HUDEP-2 (cell line): Measurements from ENCODE around the gene SNRPA1.

Source experiments
- DNase-seq, 76 experiments: peaks; one replicate each; lab custom pipeline; 2025; ENCODE audit not compliant: unreplicated experiment in 76 of 76; lab: John Stamatoyannopoulos, UW

Gene SNRPA1

DNA sequence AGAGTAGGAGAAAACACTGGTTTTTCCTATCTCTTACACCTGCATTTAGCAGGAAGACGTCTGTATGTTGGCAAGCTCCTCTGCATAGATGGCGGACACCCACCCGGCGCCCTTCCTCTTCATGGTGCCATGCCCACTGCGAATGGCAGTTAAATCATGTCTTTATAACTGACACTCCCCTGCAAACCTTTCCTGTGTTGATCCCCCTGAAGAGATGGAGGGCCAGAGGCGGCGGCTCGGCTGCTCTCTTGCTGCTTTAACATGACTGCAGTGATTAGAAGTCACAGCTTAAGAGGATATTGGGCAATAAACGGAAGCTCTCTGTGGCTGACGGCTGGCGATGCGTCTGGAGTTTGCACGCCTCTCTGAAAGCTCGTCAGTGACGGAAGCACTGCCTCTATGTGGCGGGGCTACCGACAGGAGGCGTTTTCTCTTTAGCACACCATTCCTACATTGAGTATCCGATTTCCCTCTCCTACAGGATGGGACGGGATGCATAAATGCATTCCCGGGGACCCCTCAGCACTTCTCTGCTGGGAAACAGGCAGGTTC lies 25.5 kb upstream of the SNRPA1 start:
- no peak for DNase-seq

DNA sequence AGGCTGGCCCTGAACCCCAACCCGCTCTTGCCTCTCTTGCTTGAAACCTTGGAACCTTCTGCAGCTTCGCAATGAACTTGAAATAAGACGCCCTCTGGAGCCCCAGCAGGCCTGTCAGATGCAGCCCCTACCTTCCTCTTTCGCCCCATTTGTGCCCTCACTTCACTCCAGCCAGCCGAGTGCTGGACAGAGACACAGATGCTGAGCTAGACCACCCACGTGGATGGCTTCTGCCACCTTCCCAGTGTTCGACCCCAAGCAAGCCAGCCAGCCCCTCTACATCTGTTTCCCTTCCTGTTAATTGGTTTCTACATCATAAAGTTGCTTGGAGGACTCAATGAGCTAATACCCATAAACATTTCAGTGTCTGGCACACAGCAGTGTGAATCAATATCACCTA lies 23.8 kb upstream of the SNRPA1 start:
- DNase-seq, result no peak

DNA sequence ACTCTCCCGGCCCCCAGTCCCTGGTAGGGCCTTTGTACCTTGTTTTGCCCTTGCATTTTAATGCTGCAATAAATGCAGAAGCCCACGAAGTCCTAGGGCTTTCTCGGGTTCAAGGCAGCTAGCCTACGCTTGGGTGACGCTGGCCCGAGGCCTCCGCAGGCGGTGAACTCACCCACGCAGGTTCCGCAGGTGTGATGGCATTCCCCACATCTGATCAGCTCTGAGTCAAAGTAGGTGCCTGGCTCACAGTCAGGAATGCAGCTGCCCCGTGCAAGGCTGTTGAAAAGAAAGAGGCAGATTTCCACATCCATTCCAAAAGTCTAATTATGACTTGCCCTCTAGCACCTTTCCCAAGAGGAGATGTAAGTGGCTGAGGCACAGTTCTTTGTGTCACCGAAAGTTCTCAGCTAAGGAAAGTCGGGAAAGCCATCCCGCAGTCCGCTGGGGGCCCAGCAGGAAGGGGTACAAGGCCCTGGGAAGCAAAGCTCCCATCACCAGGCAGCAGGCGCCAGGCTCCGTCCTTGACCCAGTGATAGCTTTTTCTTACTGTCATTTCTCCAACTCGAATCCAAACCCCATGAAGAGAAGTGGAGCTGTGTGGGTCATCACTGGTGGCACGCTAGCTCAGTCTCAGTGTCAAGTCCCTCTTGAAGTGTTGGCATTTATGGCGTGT lies 23.2 kb upstream of the SNRPA1 start:
- no peak for DNase-seq

DNA sequence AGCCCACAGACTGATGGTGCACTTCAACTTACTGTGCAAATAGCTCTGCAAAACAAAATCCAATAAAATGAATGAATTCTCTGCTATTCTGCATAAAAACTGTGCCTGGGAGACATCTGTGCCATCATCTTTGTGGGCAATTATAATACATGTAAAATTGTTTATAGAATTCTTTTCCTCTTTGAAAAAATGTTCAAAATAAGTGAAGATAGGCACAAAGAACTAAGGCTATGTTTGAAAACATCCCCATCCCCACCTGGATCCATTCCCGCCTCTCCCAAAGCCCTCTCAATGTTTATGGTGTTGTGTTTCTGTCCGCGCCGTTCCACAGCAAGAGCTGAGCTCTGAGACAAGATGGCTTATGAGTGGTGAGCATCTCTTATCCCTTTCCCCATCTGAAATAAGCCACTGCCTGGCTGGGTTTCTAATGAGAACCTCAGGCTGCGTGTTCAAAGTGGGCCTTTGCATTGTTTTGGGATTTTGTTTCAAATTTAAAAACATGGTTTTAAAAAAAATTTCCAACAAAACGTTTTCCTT lies 22.4 kb upstream of the SNRPA1 start:
- DNase-seq, result no peak

DNA sequence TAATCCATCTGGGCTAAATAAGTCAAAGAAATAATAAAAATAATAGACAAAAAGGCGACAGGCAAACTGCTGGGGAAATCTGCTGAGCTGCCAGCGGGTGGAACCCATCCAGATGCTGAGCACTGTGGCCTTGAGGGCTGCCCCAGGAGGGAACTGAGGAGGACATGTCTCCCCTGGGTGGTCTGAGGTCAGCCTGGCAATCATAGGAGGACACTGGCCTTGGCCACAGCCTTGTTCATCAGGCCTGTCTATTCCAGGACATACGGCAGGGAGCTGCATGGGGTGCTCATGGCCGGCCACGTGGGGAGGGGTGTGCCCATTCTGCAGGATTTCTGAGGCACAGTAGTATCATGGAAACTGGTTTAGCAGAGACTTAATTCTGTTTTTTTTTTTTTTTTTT lies 21.5 kb upstream of the SNRPA1 start:
- no peak for DNase-seq

DNA sequence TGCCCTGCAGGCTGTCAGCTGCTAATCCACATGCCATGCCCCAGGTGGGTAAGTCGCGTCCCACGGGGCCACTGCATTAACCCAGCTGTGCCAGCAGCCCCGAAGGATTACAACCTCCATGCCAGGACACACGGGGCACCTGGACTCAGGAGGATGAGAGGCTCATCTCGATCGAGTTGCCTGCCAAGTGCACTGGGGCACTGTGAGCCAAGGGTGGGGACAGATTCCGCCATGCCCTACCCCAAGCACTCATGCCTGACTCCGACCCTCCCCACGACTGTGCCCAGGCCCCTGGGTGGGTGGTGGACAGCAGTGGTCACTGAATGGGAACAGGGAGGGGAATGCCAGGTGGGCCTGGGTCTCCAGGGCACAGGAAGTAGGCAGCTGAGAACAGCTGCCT lies 20.7 kb upstream of the SNRPA1 start:
- DNase-seq, result no peak

DNA sequence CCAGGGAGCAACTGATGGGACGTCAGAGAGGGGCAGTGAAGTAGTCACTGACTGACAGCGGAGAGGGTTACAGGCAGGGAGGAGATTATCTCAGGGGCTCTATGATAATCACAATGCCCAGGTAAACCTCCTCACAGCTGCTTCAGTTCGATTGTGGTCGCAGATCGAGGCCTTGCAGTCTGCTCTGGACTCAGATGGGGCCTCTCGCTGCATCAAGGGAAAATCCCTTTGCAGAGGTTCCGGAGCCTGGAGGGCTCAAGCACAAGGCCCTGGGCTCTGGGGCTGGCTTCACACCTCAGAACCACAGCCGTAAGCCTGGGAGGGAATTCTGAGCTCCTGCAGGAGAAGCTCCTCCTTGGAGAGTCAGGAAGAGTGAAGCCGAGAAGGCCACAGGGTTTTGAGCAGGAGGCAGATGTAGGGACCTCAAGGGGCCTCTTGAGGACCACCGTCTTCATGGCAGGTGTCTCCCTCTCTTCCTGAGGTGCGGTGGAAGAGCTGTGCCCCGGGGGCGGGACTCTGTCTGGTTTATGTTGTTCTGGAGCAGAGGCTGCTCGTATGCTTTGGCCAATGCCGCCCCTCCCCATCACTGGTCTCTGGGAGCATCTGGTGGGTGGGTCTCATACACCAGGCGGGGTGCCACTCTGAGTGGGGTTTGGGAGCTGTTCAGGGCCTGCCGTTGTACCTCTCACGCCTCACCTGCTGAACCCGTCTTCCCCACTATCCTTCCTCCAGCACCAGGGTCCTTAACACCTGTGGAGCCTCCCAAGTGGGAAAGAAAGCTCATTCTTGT lies 19.5 kb upstream of the SNRPA1 start:
- no peak for DNase-seq

DNA sequence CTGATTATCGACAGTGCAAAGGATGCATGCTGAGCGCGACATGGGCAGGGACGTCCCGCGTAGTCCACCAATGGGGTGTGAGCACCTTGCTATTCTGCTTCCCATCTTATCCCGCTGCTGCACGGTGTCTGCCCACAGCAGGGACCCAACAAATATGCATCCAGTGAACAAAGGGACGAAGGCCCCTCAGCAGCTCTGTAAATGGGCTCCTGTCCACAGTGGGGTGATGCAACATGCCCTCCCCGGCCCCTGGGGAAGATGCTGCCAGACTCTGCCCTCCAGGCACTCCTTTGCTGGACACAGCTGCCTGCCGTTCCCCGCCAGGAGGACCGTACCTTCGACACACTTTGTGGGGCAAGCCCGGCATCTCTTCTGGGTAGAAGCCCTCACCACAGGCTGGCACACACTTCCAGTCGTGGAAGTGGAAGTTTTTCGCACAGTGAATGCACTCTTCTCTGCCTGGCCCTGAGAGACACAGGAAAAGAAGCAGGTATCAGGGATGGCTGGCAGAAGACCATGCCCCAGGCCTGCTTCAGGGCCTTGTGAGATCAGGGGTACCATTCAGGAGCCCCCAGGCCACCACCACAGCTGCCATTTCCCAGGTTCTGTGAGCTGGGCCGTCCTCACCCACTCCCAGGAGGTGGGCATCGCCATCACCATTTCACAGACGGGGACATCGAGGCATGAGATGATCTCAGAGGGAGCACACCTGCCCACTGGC lies 18.2 kb upstream of the SNRPA1 start:
- DNase-seq, result no peak

DNA sequence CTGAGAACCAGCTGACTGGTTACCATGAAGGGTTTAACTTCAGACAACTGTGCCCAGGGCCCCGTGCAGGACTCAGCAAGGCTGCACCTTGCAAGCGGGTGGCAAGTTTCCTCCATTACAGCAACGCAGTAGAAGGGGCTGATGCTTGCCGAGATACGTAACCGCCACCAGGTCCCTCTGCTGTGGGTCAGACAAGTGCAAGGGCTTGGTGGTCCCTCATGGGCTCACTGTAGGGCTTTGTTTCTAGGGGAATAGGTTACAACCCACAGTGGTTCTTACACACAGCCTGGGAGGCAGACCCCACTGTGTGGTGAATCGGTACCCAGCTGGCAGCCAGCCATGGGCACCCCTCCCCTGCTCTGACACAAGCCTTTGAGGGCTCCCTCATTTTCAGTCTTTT lies 15.5 kb upstream of the SNRPA1 start:
- DNase-seq, result no peak

DNA sequence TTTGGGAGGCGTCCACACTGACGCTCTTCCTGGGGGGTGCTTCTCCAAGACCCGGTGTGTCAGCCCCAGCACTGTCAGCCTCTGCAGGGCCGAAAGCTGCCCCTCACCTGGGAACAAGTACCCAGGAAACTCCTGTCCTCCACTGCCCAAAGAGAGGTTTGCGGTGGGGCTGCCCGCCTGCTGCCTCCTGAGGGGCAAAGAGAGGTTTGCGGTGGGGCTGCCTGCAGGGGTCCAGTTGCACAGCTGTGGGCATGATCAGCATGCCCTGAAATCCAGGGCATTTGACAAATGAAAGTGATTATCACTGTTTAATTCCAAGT lies 15.1 kb upstream of the SNRPA1 start:
- DNase-seq, result no peak

DNA sequence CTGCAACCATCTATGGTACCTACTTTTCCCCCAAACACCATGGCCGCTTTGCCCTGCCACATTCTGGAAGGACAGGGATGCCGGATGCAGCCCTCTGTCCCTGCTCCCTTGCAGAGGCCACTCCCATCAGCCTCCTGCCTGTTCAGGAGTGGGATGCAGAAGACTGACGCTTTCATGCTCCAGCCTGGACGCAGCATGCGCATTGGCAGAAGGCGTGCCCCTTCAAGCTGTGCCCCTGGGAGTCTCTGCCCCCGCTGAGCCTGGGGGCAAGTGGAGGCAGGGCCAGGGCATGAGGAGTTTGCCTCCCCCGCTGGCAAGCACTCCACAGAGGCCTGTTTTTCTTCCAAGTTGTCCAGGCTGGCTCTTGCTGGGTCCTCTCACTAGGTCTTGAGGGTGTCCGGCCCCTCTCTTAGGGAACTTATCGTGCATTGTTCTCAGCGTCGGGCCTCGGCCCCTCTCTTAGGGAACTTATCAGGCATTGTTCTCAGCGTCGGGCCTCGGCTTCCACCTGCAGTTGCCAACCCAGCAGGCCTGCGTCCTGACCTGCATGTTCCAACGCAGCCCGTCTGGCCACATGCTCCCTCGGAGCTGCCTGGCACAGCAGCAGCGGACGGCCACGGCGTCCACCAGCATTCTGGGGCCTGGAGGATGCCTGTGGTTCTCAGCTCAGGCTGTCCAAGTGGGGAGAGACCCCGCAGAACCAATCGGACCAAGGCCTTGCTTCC lies 14.6 kb upstream of the SNRPA1 start:
- no peak for DNase-seq

DNA sequence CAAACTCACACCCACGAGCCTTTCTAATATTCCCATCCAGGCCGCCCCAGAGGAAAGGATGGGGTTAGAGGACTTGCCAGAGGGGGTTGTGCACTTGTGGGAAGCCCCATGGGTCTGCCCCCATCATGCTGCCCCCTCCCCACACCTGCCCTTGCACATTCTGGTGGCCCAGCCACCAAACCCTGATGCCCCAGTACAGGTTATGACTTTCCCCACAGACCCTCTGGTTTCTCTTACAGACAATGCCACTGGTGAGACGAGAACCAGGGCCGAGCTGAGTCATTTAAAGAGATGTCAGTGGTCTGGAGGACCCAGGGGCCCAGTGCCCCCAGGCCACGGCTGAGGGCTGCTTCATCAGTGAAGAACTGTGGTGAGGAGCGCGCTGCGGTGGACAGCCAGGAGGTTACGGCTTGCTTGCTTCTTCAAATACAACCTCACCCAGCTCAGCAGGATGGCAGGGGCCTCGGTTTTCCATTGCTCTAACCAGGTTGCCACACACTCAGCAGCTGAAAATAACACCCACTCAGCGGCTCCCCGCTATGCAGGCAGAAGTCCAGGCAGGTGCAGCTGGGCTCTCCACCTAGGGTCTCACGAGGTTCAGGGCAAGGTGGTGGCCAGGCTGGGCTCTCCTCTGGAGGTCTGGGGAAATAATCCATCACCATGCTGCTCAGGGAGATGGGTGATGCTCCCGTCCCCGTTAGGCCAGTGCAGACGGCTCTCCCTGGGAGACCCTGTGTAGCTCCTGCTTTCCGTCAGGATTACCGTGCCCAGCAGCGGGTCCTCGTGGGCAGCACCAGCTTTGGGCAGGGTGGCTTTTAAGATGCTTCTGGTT lies 13.8 kb upstream of the SNRPA1 start:
- DNase-seq, result no peak

DNA sequence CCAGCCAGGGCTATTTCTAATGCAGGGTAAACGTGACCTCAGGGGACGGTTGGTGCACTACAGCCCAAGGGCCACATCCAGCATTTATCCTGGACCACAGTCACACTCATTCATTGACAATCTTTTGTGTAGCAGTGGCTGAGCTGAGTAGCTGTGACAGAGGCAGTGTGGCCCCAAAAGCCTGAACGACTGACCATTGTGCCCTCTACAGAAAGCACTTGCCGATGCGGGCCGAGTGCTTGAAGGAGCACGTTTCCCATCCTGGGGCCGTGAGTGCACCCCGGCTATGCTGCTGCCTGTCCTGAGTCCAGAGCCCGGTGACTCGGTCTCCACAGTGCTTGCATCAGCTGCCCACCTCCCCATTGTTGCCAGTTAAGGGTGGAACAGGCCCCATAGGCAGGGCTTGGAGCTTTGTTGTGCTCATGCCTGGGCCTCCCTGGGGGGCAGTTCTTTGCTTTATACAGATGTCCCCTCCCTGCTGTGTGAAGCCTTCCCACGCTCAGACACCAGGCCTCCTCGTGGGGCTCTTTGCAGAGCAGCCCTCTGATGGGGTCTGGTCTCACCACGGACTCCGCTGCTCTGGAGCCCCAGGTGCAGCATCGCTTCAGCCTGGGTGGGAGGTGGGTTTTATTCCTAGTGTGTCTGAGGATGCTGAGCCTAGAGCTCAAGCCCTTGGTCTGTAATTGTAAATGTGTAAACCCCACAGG lies 13.0 kb upstream of the SNRPA1 start:
- no peak for DNase-seq

DNA sequence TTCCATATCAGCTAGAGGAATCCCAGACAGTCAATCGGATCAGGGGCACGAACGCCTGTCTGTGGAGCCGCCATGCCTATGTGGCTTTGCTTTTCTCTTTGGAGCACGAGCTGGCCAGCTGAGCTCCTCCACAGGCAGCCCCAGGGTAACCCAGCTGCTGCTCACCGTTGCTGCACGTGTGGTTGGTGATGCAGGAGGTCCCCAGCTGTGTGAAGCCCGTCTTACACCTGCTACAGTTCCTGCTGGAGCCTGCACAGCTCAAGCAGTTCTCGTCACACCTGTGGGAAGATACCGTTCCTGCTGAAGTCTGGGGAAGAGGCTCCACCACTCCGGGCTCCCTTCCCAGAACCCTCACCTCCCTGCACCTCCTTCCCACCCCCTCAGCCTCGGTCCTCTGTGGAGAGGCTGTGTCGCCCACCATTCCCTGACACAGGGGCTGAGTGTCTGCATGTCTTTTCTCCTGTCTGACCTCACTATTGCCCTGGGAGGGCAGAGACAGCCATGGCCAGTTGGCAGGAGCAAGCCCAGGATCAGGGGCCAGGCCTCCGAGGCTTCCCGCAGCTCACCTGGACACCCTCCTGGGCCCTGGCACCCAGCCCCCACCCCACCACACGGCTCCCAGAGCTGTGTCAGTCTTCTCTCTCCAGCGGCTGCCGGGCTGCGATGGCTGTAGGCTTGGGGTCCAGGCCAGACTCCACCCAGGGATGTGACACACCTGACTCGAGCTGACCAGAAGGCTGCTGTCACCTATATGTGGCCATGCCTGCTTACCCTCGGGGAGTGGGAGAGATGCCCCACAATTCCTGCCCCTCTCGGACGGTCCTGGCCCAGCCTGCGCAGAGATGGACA lies 12.2 kb upstream of the SNRPA1 start:
- DNase-seq, result no peak

DNA sequence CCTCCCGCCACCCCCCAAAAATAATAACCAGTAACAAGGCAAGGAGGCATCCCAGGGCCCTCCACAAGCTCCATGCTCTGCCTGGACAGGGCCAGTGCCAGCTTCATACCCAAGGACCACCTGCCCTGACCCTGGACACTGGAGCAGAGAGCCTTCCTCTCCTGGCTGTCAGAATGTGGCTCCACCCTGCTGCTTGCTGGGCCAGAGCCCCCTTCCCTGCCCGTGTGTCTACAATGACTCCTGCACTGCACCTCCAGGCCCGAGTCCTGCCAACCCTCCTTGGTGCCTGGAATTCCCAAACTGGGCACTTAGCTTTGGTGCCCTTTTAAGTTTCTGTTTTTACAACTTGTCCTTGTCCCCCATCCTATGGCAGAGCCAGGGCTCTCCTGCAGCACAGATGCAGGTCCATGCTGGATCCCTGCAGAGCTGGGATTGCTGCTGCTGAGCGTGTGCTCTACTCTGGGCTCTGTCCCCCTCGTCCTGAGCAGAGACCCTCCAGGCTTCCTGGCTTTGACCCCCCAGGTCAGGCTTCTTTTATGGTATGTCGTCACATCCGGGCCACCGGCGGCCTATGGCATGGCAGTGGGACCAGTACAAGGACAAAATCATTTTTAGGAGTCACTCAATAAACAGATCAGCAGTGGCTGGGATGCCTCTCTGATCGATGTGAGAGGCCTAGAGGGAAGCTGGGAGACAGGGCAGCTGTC lies 11.4 kb upstream of the SNRPA1 start:
- no peak for DNase-seq

DNA sequence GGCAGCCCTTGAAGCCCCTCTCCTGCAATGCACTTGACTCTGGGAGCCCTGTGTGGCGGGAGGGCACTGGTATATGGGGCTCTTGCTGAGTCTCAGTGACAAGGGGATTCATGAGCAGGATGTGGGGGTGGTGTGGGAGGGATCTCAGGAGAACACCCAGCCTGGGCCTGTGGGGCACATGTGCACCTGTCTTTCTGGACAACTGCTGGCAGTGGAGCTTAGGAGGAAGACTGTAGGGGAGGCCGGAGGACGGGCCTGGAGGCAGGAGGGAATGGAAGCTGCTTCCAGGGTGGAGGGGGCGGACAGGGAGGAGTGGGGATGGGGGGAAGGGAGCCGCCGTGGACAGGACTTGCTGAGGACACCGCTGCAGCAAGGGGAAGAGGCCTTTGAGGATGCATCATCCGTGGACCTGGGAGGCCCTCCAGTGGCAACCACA lies 10.8 kb upstream of the SNRPA1 start:
- DNase-seq, result no peak

DNA sequence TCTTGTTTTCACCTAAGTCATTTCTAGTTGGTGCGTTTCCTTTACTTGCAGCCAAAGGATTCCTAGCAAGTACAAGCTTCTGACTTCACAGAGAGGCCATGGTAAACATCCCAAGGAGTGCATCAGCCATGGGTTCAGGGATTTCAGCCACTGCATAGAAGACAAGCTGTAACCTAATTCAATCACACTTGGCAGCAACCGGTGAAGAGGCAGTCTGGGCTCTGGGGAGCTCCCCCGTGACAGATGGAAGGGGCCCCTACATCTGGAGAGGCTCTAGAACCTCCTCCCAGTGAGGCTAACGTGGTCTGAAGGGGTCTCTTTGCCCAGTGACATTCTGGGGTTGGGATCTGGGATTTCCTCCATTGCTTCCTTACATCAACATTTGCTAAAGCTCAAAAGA lies 8.4 kb upstream of the SNRPA1 start:
- no peak for DNase-seq
